GM21528 (cell line): ENCODE results near the gene GALNT18.

Experiments
- ATAC-seq: cut with Tn5 transposase; IDR thresholded peaks from one replicate; pipeline ENCODE4 v1.9.1; 2021; ENCODE audit warnings: mild to moderate bottlenecking, moderate library complexity; ENCODE audit not compliant: unreplicated experiment, low FRiP score

Gene GALNT18

DNA sequence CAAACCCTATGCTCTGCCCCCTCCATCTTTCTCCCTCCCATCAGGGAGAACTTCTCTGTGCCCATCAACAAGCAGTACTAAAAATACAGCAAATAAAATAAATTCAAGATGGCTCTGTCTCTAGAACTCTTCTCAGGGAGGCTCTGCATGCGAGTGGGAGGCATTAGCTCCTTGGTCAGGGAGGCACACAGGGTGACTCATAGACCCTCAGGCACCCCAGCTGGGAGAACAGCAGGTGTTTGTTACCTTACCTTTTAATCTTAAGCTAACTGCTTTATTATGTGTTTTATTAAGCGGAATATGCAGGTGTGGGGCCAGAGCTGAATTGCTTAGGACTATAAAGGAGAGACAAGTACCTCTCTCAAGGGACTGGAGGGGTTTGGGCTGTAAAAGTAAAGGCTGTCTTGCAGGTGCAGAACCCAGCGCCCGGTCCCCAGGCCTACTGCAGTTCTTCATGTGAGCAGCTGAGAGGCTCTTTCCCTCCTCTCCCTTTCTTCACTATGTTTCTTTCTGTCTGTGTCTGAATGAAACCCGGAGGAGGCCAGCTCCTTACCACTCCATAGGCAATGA, 289.6 kb downstream of the GALNT18 start:
- ATAC-seq: no peak

DNA sequence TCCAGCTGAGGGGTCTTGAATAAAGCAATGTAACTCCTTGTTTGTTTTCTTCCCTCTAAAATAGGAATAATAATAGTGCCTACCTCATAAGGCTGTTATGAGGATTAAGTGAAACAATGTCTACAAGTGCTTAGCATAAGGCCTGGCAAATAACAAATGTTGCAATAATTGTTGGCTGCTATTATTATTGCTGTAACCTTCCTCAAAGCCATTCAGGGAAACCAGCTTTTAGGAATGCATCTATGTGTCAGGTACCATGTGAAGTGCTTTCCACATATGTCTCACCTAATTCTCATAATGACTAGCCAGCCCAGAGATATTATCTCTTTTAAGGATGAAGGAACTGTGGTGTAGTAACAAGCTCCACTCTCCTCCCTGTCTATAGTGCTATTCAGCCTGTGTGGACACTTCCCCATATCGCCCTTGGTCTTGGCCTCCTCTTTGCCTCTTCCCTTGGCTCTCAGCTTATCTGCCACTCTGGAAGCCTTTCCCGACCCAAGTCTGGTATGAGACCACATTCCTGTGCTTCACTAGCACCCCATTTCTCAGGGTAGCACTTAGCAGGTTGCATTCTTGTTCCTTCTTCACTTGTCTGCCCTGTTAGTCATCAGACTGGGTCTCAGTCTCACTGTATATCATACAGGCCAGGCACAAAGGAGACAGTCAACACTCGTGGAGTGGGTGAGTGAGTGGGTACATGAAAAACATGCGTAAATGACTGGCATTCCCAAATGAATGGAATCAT, 292.6 kb downstream of the GALNT18 start:
- no peak for ATAC-seq

DNA sequence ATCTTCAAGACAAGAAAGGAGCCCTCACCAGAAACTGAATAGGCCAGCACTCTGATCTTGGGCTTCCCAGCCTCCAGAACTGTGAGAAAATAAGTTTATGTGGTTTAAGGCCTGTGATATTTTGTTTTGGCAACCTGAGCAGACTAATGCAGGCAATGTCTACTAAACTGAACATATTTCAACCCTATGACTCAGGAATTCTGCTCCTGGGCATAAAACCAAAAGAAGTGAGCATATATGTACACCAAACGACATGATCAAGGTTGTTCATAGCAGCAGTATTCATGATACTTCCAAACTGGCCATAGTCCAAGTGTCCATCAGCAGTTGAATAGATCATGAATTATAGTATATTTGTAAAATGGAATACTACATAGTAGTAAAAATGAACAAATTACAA, 297.7 kb downstream of the GALNT18 start:
- ATAC-seq: no peak

DNA sequence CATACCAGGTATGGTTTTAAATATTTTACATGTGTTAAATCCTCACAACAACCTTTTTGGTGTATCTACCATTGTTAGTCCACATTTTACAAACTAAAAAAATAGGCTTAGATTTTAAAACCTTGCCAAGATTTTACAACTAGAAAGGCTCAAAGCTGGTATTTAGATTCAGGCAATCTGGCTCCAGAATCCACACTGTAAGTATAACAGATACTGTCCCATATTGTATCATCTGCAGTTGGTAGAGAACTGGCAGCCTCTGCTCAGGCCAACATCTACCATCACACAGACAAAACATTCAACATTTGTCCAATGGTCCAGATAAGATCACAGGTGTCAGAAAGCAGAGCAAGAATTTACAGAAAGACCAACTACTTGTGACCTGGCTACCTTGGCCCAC, 299.7 kb downstream of the GALNT18 start:
- no peak for ATAC-seq

DNA sequence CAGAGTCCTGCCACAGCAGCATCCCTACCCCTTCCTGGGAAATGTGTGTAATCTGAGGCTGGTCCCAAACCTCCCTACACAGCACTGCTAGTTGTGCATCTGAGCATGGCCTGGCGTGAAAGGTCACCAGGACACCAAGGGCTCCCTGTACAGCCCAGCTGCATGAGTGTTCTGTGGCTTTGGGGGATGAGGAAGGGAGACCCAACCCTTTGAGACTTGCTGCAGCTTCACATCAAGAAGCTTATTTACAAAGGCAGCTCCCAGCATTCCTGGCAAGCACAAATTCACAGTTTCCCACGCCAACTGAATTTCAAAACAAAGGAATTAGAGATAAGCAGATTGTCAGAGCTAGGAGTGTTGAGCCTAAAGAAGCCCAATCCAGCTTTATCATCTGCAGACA, 301.0 kb downstream of the GALNT18 start:
- ATAC-seq: no peak

DNA sequence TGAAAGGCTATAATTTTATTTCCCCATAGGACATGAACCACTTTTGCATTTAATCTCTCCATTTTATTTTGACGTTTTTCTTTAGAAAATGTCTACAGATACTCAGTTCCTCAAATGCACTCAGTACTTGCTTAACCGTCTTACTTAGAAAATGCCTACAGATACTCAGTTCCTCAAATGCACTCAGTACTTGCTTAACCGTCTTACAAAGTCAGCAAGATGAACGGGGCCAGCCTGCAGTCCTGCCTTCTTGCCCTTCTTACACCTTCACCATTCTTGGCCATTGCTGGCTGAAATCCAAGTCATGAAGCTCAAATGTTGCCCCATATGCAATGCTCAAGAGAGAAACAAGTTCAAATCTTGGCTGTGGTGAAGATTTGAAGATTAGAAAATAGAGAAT, 302.8 kb downstream of the GALNT18 start:
- no peak for ATAC-seq

DNA sequence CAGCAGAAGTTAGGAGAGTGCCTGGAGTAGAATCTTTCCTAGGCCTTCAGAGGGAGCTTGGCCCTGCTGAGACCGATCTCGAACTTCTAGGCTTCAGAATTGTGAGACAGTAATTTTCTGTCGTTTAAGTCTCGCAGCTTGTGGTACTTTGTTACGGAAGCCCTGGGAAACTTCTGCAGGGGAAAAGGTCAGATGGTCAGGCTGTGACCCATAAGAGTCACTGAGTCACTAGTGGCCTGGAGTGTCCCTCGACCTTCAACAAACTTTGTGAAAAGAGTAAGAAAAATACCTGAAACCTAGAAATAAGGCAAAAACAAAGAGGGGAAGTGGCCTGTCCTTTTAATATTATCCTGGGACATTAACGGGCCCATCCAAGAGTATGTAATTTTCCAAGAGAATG, 303.3 kb downstream of the GALNT18 start:
- ATAC-seq: no peak

DNA sequence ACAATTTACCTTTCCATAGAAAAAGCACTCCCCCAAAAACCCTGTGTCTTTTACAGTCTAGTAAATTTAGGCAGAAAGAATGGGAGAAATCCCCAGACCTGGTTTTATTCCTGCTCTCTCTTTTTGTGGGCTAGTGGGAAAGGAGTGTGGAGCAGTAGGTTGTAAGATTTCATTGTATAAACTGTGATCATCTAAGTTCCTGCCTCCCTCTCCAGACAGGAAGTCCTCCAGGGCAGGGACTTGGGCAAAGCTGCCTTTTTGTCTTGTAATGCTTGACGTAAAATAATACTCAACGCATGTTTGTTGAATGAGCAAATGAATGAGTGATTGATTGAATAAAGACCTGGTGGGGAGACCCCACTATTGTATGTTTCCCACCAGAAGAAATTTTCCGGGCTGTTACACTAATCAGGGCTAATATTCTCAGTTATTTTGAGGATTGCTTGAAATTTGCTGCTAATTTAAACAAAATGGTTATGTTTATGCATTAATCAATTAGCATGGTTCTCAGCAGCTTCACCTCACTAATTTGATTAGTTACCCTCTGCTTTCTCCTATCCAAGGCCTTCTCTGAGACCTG, 305.1 kb downstream of the GALNT18 start:
- no peak for ATAC-seq

DNA sequence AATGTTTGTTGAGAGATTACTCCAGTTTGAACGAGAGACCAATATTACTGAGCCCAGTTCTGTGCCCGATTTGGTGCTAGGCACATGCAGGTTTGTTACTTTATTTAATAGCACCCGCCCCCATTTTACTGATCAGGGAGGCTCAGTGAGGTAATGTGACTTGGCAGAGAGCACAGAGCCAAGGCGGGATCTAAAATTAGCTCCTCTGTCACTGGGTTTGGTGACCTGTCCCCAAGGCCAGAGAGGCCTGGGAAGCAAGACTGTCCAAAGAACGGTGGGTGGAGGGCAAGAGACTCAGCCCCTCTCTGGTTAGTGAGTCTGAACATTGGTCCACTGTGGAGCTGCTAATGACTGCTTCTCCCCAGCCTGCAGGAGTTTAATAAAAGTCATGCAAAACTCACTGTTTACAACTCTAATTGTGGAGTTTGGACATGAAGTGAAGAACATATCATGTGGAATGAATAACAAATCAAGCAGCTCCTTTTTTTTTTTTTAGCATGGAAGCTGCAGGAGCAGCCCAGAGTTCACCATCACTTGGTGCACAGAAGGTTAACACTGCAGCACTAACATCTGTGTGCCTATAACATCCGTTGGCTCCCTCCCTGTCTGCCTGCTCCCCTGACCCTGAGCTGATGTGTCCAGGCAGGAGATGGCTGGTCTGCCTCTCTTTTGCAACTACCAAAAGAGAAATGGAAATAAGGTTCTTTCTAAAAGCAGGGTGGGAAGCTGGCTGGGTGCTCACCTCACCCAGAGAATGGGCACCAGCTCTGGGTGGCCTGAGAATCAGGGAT, 307.7 kb downstream of the GALNT18 start:
- ATAC-seq: no peak

DNA sequence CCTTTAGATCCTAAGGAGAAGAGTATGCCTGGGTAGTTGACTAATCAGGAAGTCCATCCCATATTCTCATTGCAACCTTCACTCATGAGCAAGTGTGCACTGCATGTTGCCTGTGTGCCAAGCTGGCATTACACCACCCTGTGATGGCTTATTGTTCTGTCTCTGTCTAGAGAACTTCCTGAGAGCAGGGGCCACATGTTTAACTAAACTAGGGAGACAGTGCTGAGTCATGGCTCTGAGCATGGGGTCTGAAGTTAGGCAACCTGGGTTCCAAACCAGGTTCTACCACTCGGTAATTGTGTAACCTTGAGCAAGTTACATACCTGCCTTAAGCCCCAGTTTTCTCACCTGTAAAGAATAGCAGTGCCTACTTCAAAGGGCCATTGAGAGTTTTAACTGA, 308.4 kb downstream of the GALNT18 start:
- no peak for ATAC-seq

DNA sequence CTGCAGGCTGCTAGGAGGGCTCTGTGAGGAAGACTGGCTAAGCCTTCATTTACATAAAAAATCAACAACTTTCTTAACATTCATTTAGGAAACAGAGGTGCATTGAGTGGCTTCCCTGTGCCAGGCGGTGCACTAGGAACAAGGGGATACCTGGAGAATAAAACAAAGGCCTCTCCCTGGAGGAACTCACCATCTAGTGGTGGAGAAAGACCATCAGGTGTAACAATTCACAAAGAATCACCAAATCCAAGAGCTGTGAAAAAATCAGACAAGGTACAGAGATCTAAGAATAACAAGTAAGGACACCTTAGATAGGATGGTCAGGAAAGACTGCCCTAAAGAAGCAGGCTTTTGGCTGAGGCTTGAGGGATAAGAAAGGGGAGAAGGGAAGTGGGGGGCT, 309.1 kb downstream of the GALNT18 start:
- no peak for ATAC-seq

DNA sequence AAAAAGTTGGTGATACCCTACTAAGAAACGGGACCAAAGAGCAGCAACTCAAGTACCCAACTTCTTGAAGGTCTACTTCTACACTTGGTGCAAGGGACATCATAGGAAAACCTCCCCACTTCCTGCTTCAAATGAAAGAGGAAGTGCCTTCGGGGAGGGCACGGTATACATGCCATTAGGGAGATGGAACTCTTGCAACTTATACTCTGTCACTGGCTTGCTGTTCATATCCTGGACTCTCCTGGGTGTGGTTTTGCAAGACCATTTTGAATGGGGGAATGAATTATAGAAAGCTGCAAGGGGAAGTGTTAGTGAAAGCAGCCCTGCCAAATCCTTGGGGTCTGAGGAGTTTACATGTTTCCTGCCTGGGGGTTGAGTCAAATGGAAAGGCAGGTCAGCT, 310.6 kb downstream of the GALNT18 start:
- no peak for ATAC-seq

DNA sequence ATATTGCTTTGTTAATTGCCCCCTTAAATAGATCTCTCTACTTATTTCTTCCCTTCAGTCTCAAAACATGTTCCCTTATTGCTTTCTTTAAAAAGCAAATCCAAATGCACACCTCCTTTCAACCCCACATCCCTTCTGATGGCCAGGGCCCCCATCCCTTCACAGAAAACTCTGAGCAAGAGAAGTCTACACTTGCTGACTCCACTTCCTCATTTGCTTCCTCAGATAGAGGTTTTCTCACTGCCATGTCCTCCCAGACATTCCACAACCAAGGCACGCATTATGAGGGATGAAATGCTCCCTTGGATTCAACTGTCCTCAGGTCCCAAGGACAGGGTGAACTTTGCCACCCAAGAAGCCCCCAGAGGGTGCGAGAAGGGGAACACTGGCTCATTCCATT, 311.9 kb downstream of the GALNT18 start:
- ATAC-seq: no peak

DNA sequence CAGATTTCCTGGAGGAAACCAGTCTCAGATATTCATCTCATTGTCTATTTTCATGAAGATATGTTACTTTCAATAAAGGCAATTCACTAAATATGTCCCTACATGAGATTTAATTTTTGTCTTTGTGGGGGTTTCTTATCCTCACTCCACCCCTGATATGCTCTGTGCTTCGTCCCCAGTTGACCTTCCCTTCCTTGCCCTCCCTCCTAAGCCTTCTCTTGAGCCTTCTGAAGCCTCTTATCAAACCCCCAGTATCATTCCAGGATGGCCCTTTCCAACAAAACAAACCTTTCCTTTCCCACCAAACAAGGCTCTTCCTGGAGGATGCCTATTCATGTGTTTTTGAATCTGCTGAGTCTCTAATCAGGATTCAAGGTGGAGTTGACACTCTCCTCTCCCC, 313.6 kb downstream of the GALNT18 start:
- ATAC-seq: no peak

DNA sequence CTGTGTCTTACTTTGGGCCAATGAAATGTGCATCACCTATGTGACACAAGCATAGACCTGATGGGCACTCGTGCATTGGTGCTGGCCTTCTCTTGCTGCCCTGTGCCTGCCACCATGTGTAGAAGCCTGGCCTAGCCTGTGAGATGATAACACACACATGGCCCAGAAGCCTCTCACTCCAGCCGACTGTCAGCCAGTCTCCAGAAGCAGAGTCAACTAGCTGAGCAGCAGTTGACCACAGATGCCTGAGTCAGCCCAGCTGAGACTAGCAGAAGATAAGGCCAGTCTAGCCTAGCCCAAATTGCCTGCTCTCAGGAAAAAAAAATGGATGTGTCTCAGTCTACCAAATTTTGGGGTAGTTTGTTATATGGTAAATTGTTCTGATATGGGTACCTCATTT, 314.9 kb downstream of the GALNT18 start:
- no peak for ATAC-seq

DNA sequence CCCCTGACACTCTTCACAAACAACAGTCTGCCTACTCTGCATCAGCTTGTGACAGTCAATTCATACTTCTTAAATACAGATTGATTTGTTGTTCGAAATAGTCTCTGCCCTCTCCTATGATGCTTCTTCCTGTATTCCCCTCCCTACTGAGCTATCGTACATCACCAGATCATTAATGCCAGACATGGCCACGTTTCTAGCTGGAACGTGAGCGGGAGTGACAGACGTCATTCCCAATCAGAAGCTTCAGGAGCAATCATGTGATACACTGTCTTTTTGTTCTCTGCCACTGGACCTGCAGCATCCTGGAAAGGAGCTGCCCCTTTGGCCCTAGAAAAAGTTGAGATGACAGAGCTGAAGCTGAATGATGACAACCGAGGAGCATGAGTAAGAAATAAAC, 317.3 kb downstream of the GALNT18 start:
- ATAC-seq: no peak

DNA sequence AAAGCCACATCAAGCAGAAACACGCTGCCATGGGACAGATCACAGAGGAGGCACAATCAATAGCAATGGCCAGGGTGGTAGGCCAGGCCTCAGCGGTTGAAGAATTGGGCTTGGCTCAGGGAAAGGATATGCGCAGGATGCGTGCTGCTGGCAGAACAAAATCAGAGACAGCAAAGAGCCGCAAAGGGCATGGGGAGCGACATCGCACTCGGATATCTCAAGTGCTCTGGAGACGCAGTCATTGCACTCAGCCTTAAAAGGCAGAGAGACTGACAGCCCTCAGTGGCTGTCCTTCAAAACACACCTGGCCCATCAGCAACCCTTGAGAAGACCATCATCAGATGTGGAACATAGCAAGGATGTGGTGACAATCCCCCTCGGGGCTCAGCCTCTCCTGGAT, 319.2 kb downstream of the GALNT18 start:
- ATAC-seq: no peak

DNA sequence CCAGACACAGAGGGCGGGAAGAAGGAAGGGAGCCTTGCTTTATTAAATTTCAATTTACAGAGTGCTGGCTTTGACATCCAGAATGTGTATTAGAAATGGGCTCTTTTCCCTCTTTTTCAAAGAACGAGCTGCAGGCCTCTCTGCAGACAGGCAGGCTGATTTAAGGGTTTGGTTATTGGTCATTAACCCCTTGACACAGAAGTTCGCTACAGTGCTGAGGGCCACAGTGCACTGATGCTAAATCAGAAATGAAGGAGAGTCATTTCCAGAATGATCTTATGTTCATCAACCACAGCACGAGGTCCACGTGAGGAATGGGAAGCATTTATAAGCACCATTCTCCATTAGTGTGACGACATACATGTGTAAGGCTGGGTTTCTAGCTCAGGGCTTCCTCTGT, 320.6 kb downstream of the GALNT18 start:
- ATAC-seq: no peak

DNA sequence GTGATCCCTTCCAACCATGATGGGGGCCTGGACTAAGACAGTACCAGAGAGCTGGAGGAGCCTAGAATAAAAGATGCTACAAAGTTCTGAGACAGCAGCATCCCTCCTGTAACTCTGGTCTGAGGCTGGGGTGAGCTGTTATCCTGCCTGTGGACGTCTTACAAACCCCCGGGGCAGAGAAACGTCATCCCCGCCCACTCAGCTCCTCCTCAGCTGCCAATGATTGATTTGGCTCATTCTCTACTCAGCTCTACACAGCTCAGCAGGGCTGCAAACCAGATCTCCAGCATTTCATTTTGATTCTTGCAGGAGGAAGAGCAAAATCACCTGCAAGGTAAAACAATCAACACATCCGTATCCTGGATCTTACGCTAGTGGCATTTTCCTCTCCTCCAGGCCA, 324.2 kb downstream of the GALNT18 start:
- no peak for ATAC-seq

DNA sequence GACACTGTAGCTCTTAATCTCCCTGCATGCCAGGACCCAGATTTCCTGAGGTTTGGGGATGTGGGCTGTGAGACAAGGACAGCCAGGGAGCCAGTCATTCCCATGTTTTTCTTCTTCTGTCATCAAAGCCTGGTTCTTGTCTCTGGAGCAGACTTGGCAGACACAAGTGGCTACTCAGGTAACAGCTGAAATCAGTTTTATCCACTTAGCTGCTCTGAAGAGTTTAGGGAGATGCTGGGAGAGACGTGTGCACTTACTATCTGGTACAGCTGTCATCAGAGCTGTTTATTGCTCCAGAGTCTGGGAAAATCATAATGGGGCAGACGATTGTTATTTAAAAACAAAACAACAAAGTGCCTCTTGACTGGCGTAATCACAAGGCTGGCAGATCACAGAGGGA, 325.4 kb downstream of the GALNT18 start:
- no peak for ATAC-seq

DNA sequence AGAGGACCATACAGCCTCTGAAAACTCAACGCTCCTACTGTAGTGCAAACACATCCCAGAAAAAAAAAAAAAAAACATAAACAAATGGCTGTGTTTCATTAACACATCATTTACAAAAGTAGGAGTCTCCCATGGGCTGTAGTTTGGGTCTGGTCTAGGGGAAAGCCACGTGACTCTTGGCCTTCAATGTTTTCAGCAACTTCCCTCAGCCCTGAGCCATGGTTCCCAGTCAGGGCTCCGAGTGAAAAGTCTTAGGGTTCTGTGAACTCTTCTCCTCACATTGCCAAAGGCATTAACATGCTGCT, 327.3 kb downstream of the GALNT18 start:
- no peak for ATAC-seq
